ENCODE measurements around the gene MSANTD2. TPM values are rescaled to one million over a fixed set of nuclear protein-coding genes. Genes with fewer than 3 reads are reported as not detected.
A peak's percentile ranks its signal among the peaks of the same experiment; 100 is the strongest.

MSANTD2 gene
- total and polyA plus RNA-seq, 2 experiments from 2014 or later: 18.7 to 34.4 TPM

DNA sequence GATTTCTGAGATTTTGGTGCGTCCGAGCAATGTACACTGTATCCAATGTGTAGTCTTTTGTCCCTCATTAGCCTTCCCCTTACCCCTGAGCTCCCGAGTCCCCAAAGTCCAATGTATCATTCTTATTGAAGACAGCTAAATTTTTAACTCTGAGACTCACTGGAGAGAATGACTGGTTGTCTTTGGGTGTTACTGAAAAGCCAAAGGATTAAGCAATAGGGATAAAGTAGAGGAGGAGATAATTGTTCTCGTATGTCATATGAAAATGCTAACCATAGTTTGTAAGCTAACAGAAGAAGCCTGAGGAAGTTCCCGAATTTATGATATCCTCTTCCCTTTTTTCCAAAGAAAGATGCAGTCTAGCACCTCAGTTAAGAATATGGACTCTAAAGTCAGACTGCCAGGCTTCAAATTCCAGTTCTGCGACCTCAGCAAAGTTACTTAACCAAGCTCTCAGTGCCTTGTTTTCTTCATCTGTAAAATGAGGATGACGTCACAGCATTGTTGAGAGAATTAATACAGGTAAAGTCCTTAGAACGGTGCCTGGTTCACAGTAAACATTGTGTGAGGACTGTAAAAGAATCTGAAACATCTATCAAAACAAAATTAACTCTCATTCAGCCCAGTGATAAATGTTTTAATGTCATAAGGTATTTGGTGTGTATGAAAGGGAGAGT is 1.6 kb upstream of the MSANTD2 start:
- DNase-seq (ENCODE audit: low spot score) (no peak), ATAC-seq (no peak)
- Mint-ChIP-seq H3K9me3 (peaks cover 3% of the 10 kb centered on the region; the same call in 2 of the 3 replicates), H3K27me3 (ENCODE audit: insufficient read depth, low read depth, poor library complexity) (peaks cover 10% of the 10 kb centered on the region), H3K27ac (no peak overlapping the region), H3K36me3 (ENCODE audit: low read depth) (peaks cover 17% of the 10 kb centered on the region; the same call in 2 of the 3 replicates), H3K4me1 (peaks cover 25% of the 10 kb centered on the region), H3K4me3 (peak overlapping the region; percentile 83)
- Histone ChIP-seq H4K20me1 (replicated peaks; ENCODE audit: insufficient read depth) (peaks cover 13% of the 10 kb centered on the region; the same call in 1 of the 2 replicates), H3K9me2 (ENCODE audit: insufficient read depth) (no peaks in the 10 kb centered on the region), H3K36me3 (ENCODE audit: insufficient read depth) (no peaks in the 10 kb centered on the region), H3K27me3 (ENCODE audit: insufficient read depth) (no peaks in the 10 kb centered on the region), H3K4me3 (no peak overlapping the region), H3K4me2 (no peak overlapping the region), H3F3A (replicated peaks; ENCODE audit: low read depth) (no peaks in the 10 kb centered on the region), H3K79me2 (replicated peaks; ENCODE audit: insufficient read depth) (peaks cover 29% of the 10 kb centered on the region), H2AFZ (no peak overlapping the region), H3K4me1 (ENCODE audit: insufficient read depth) (peaks cover 23% of the 10 kb centered on the region), H3K27ac (ENCODE audit: low read depth) (no peak overlapping the region)
- TF ChIP-seq ZNF331 (CRISPR knock-in tag; IDR thresholded peaks at IDR 0.05; ENCODE audit: low read depth) (no peak), STAT1 (IDR thresholded peaks at IDR 0.05; ENCODE audit: unreplicated experiment) (no peak), CREB1 (CRISPR knock-in tag; IDR thresholded peaks at IDR 0.05; ENCODE audit: low read depth) (no peak), NANOG (IDR thresholded peaks at IDR 0.05; ENCODE audit: borderline replicate concordance) (no peak), ZNF114 (CRISPR knock-in tag; IDR thresholded peaks at IDR 0.05) (no peak), ZNF462 (CRISPR knock-in tag; IDR thresholded peaks at IDR 0.05) (no peak), POLR2AphosphoS5 (IDR thresholded peaks at IDR 0.05; ENCODE audit: low read depth) (no peak), EZH2 (IDR thresholded peaks at IDR 0.05; ENCODE audit: low read depth, unreplicated experiment) (no peak), ETS1 (IDR thresholded peaks at IDR 0.05) (no peak), EZH2phosphoT487 (IDR thresholded peaks at IDR 0.05; ENCODE audit: unreplicated experiment) (no peak), CTCF (conservative IDR thresholded peaks at IDR 0.05; ENCODE audit: low read depth in 2 of 2) (no peak), JUNB (IDR thresholded peaks at IDR 0.05; ENCODE audit: unreplicated experiment) (no peak)
- TF ChIP-seq, protein P1, sequence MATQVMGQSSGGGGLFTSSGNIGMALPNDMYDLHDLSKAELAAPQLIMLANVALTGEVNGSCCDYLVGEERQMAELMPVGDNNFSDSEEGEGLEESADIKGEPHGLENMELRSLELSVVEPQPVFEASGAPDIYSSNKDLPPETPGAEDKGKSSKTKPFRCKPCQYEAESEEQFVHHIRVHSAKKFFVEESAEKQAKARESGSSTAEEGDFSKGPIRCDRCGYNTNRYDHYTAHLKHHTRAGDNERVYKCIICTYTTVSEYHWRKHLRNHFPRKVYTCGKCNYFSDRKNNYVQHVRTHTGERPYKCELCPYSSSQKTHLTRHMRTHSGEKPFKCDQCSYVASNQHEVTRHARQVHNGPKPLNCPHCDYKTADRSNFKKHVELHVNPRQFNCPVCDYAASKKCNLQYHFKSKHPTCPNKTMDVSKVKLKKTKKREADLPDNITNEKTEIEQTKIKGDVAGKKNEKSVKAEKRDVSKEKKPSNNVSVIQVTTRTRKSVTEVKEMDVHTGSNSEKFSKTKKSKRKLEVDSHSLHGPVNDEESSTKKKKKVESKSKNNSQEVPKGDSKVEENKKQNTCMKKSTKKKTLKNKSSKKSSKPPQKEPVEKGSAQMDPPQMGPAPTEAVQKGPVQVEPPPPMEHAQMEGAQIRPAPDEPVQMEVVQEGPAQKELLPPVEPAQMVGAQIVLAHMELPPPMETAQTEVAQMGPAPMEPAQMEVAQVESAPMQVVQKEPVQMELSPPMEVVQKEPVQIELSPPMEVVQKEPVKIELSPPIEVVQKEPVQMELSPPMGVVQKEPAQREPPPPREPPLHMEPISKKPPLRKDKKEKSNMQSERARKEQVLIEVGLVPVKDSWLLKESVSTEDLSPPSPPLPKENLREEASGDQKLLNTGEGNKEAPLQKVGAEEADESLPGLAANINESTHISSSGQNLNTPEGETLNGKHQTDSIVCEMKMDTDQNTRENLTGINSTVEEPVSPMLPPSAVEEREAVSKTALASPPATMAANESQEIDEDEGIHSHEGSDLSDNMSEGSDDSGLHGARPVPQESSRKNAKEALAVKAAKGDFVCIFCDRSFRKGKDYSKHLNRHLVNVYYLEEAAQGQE (IDR thresholded peaks at IDR 0.05; ENCODE audit: unreplicated experiment): no peak
